ENCODE measurements around the gene DUSP19. TPM values are rescaled to one million over a fixed set of nuclear protein-coding genes. Genes with fewer than 3 reads are reported as not detected.
"Not testable (repeated sequence)": the region's sequence is repeated elsewhere in the genome, so short reads cannot be mapped to it uniquely, and the experiment has no call there.

DUSP19 gene, protein sequence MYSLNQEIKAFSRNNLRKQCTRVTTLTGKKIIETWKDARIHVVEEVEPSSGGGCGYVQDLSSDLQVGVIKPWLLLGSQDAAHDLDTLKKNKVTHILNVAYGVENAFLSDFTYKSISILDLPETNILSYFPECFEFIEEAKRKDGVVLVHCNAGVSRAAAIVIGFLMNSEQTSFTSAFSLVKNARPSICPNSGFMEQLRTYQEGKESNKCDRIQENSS
- total RNA-seq: 1.2 TPM

DNA sequence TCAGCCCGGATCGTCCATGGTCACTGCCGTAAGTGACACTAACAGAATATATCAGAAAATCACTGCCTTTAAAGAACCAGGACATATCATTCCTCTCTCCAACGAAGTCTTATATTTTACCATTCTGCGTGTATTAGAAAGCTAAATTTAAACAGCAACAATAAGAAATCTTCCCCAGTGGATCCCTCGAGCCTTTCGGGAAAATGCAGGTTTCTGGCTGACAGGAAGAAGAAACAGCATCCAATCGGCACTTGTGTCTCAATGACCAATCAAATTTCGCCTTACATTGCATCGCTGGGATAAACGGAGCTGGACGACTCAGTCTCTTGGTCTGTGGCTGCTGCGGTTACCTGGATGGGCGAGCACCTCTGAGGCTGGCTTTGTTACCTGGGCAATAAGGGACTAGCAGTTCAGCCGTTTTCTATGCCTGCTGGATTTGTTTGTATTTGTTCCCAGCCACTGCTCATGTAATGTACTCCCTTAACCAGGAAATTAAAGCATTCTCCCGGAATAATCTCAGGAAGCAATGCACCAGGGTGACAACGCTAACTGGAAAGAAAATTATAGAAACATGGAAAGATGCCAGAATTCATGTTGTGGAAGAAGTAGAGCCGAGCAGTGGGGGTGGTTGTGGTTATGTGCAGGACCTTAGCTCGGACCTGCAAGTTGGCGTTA is at the start of gene DUSP19:
TSS of gene DUSP19 (plus strand) at position 284 of the 675 bp plus-strand sequence. CDS start at position 471, 187 bp downstream.
- ATAC-seq: peak; percentile 98
- peak; percentile 94 for DNase-seq (ENCODE audit: low spot score)

DNA sequence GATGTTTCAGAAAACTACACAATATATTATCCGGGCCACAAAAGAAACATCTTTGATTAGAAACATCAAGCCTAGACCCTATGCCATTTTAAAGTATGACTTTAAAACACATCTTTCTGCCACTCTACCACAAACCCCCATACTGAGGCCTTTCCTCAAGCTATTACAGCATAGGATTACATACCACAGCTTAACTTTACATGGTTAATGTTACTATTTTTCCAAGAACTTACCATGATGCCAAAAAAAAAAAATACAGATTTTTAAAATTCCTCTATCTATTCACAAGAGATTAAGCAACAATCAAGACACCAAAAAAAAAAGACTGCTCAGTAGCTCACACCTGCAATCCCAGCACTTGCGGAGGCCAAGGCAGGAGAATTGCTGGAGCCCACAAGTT is 49.3 kb upstream of the DUSP19 start:
- ATAC-seq (no peak), DNase-seq (ENCODE audit: low spot score) (no peak)

DNA sequence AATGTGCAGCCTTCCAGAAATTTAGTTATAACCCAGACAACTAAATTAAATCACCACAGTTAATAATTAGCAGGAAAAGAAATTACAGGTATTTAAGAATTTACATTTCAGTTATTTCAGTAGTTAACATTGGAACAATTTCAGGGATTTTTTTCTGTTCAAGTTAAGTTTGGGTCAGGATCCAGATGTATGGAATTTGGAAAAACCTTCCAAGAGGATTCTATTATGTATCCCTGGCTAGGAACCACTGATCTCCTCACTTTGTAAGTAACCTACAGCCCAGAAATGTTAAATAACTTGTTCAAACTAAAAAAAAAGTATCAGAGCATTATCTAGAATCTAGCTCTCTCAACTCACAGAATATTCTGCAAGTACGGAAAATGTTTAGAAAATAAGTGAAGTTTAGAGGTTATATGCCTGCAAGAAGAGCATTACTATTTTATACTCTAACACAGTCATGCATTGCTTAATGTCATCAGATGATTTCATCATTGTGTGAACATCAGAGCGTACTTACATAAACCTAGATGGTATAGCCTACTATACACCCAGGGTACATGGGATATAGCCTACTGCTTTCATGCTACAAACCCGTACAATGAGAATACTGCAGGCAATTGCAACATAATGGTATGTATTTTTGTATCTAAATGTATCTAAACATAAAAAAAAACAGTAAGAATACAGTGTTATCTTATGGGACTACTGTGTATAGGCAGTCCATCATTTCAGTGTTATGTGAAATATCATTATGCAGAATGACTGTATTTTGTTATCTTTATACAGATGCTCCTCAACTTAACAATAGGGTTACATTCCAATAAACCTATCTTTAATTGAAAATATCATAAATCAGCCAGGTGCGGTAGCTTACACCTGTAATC is 46.4 kb upstream of the DUSP19 start:
- ATAC-seq (peak; percentile 31), DNase-seq (ENCODE audit: low spot score) (no peak)

DNA sequence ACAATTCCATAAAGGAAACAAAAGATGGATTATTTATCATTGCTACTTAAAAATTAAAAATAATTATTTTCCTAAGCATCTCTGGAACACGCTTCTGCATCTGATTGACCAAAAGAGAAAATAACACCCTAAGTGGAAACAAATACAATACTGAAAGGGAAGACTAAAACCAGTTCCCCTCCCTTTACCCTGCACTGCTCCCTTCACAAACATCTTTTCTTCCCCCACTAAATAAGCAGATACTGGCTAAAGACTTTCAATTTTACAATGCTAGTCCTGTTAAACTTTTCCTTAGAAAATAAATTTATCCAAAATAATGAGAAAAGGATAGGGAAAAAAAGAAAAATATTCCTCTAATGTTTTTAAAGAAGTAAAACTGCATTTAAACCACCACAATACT is 44.6 kb upstream of the DUSP19 start:
- no peak for ATAC-seq
- no peak for DNase-seq (ENCODE audit: low spot score)

DNA sequence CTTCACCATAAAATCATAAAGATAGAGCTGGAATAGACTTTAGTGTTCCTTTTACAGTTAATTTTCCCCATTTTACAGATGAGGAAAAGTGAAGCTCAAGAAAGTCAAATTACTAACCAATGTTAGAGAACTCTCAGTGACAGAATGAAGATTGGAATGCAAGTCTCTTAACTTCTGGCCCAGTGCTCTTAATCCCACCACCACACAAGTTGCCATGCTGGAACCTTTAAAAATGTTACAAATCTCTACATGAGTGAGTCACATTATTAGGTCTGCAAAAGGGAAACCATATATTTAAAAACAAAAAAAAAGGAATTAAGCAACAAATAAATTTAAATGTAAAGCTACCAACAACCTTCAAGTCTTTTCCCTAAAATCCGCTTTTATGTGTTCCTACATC is 43.7 kb upstream of the DUSP19 start:
- DNase-seq (ENCODE audit: low spot score) (no peak), ATAC-seq (no peak)

DNA sequence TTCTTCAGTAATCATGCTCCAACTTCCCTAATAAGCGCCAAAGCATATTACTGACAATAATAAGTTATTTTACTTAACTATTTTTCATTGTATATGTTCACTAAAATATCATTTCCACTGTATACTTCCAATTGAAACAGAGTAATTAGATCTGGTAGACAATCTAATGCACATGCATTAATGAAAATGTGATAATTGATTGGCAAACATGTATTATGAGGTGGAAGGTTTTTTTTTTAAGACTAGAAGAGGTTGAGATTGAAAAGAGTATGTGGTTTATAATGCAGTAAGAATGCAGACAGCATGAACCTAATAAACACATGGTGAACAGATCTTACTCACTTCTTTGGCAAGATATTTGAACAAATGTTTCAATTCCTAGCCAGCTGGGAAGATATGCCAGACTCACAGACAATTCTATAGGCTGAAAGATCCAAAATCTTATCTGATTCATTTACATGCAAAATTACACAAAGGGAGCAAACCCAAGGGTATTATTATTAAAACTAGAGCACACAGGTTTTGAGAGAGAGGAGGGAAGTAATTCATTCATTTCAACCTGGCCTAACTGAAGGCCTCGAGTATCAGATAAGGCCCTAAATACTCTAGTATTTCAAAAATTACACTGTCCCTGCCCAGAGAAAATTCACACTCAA is 43.1 kb upstream of the DUSP19 start:
- DNase-seq (ENCODE audit: low spot score) (no peak), ATAC-seq (no peak)

DNA sequence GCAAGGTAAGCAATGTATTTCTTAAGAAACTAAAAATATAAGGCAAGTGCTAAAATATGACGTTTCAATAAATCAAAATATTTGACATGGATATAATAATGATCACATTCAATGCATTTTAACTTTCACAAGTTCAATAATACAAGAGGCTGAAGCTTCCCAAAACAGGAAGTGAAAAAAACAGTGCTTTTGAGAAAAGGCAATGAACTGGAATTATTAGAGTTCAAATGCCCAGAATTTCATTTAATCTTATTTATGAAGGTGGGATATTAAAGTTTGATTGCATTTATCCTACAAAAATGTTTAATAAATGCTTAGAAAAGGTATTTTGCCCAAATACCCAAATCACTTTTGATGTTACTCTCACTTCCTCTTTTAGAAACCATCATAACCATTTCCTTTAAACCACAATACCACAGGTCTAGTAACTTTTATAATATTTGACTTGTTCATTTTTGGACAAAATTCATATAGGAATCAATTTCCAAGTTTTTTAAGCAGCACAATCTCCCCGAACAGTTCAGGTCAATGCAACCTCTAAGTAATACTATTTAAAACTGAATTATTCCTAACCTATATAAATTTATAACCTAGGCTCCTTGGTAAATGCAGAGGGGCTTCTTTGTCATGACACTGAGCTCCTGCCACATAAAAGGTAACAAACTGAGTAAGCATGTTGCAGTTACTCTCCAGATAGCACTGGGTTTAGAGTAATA is 42.4 kb upstream of the DUSP19 start:
- ATAC-seq (no peak), DNase-seq (ENCODE audit: low spot score) (no peak)

DNA sequence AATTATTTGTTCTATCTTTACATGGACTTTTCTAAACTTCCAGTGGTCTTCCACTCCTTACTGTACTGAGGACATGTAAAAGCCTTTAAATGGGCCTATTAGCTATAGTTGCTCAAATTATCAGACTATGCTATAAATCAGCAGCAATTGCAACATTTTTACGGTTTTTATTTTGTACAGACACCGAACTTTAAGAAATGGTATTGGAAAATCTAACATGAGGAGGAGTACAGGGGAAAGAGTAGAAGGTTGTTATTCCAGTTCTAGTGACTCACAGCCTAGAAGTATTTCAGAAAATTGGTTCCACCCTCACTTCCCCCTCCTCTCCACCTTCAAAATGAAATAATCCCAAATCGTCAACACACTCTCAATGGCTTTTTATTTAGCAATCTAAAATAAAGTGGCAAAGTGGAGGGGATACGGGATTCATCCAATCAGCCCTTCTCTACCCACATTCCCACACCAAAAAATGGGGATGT is 41.4 kb upstream of the DUSP19 start:
- ATAC-seq (no peak), DNase-seq (ENCODE audit: low spot score) (no peak)

DNA sequence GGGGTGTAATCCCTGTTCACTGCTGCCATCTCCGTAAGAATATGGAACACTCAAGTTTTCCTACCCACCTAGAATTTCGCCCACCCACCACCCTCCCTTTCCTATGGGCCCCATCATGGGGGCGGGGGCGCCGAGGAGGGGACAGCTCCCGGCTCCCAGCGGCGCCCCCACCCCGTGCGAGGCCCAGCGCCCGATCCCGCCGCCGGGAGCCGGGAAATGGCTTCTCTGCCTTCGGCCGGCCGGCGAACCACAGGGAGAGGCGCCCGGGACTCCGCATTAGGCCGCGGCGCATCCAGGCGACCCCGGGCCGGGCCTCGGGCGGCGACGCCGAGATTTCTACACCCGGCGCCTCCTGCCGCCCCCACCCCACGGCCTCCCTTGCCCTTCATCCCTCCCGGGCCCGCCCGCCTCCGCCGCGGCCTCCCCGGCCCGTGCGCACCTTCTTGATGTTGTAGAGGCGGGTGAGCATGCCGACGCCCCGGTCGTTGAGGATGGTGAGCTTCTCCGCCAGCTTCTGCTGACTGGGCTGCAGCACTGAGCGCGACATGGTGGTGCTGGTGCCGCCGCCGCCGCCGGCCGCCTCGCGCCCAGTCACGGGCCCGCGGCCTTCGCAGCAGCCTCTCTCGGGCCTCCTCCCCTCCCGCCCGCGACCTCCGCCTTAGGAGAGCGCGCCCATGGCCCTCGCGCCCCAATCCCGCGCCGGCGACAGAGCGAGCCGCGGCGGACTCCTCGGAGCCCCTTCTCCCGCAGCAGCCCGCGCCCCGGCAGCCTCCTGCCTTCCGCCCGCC is 40.8 kb upstream of the DUSP19 start:
- ATAC-seq: peak; percentile 68
- peak; percentile 63 for DNase-seq (ENCODE audit: low spot score)

DNA sequence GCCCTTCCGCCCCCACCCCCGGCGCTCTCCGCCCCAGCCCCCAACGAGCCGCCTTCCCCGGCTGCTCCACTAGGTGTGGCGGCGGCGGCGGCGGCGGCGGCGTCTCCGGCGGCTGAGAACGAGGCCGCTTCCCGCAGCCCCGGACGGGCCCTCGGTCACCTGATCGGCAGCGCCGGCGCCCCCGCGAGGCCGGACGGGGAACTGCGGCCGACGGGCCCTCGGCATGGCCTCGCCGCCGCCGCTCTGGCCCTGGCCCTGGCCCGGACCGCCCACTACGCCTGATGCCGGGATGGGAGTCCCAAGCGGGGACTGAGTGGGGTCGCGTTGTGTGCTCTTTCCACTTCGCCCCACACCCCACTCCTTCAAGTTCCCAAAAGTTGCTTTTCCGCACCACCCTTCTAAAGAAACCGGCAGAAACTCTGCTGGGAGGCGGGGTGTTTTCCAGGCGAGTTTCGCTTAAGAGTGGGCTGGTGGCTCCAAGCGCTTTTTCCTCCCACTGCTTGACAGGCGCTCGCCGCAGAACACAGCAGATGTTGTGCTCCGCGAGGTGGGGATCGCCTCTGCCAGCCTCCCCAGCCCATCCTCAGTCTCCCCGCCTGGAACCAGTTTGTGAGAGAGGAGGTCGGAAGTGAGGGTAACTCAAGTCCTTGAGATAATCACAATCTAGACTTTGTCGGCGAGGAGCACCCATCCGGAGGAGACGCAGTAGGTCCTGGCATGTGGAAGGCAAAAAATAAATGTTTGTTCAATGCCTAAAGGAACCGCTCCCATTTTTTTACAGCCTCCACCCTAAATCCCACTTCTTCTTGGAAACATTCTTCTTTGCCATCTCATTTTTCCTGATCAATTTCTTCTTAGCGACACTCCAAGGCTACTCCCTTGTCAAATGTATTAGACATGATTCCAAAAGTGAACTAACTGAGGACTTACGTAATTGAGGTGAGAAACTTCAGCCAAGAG is 39.9 kb upstream of the DUSP19 start, which contains the start of gene NCKAP1:
TSS of gene NCKAP1 (minus strand) at position 117 of the 960 bp plus-strand sequence. CDS start 358 bp downstream, outside the sequence.
- DNase-seq (ENCODE audit: low spot score): peak; percentile 95
- peak; percentile 92 for ATAC-seq

DNA sequence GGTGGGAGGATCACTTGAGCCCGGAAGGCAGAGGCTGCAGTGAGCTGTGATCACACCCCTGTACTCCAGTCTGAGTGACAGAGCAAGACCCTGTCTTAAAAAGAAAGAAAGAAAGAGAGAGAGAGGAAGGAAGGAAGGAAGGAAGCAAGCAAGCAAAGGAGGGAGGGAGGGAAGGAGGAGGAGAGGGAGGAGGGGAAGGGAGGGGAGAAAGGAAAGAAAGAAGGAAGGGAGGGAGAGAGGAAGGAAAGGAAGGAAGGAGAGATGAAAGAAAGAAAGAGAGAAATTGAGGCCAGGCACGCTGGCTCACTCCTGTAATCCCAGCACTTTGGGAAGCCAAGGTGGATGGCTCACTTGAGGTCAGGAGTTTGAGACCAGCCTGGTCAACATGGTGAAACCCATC is 37.9 kb upstream of the DUSP19 start:
- no peak for ATAC-seq
- DNase-seq (ENCODE audit: low spot score): no peak

DNA sequence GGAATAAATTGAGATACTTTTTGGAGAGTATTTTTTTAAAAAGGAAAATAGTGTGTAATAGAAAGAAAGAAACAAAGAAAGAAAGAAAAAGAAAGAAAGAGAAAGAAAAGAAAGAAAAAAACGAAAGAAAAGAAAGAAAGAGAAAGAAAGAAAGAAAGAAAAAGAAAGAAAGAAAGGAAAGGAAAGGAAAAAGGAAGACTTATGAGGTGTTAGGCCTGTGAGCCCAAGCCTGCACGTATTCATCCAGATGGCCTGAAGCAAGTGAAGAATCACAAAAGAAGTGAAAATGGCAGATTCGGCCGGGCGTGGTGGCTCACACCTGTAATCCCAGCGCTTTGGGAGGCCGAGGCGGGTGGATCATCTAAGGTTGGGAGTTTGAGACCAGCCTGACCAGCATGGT is 35.0 kb upstream of the DUSP19 start:
- not testable (repeated sequence) for ATAC-seq; DNase-seq (ENCODE audit: low spot score)

DNA sequence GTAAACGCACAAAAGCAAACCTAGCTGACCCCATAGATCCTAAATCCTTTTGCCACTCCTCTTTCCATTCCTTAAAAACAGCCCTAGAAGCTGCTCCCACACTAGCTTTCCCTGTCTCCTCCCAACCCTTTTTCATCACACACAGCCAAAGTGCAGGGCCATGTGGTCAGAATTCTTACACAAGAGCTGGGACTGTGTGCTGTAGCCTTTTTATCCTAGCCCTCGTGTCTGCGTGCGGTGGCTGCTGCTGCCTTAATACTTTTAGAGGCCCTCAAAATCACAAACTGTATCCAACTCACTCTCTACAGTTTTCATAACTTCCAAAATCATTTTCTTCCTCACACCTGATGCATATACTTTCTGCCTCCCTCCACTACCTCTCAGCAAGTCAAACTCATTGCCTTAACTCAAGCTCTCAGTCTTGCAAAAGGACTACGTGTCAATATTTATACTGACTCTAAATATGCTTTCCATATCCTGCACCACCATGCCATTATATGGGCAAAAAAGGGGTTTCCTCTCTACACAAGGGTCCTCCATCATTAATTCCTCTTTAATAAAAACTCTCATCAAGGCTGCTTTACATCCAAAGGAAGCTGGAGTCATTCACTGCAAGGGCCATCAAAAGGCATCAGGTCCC is 30.9 kb upstream of the DUSP19 start:
- not testable (repeated sequence) for DNase-seq (ENCODE audit: low spot score); ATAC-seq

DNA sequence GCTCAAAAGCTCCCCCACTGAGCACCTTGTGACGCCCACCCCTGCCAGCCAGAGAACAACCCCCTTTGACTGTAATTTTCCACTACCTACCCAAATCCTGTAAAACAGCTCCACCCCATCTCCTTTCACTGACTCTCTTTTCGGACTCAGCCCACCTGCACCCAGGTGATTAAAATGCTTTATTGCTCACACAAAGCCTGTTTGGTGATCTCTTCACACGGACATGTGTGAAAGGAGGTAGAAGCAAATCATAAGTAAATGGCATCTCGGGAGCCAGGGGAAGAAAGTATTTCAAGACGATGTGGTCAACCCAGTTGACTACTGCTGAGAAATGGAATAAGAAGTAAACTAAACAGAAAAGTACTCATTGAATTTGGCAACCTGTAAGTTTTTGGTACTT is 29.1 kb upstream of the DUSP19 start:
- no peak for ATAC-seq
- no peak for DNase-seq (ENCODE audit: low spot score)

DNA sequence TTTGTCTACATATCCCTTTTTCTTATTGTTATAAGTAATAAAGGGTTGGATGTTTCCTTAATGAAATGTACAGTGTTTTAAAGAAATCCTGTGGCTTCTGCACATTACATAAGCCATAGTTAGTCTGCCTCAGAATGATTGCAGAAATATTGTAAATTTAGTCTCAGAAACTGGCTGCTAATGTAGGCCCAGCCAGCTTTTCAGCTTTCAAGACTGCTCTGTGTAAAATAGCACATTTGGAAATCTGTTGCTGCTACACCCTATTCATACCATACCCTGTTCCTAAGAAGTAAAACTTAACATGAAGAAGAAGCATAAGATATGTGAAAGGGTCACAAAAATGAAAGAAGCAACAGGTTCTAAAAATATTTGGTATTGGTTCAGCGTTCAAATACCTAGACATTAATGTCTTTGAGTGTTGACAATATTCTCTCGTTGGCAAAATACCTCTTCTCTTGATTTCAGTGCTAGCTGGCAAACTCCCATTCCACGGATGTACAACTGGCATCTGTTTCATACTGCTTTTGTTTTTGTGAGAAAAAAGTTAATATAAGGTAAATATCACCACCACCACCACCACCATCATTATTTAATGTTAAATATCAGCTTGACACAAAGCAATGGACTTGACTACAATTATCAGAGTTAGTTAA is 21.1 kb upstream of the DUSP19 start:
- peak; percentile 72 for ATAC-seq
- DNase-seq (ENCODE audit: low spot score): no peak

DNA sequence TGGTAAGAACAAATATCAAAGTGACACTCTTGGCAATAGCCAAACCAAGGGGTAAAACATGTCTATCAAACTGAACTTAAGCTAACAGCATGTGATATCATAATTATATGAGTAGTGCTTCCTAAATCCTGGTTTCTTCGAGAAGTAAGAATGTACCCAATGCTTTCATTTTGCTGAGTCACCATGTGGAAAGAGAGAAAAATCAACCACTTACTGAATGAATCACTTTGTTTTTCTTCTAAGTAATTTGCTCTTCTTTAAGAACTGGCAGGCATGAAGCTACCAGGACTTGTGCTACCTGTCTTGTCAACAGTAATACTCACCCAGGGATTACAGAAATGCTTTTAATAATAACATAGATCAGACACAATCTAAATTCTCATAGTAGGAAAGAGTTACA is 19.0 kb upstream of the DUSP19 start:
- no peak for DNase-seq (ENCODE audit: low spot score)
- ATAC-seq: no peak

DNA sequence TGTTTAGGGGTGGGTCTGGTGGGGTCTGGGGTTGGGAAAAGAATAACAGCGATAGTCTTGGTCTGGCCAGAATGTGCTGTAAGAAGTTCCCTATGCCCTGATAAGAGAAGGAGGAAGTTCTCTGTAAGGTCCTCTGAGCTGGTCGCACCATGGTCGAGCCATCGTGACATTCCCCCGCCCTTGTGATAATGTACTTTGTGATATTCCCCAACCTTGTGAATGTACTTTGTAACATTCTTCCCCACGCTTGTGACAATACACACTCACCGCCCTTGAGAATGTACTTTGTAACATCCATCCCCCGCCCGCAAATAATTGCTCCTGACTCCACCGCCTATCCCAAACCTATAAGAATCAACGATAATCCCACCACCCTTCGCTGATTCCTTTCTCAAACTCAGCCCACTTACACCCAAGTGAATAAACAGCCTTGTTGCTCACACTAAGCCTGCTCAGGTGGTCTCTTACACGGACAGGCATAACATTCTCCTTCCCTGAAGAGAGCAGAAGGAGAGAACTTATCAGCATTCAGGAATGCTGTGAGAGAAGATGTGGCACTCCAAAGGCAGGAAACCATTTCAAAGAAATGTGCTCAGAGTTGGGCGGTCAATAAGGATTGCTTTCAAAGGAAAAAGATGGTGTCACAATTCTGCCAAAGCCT is 17.8 kb upstream of the DUSP19 start:
- no peak for ATAC-seq
- no peak for DNase-seq (ENCODE audit: low spot score)
